GM19324 (cell line): ENCODE results near the gene WBP11.
A peak's percentile ranks its signal among the peaks of the same experiment; 100 is the strongest.
"Not testable (repeated sequence)": the region's sequence is repeated elsewhere in the genome, so short reads cannot be mapped to it uniquely, and the experiment has no call there.

Experiments used
- ATAC-seq: cut with Tn5 transposase; IDR thresholded peaks from one replicate; pipeline ENCODE4 v1.9.1; 2021; ENCODE audit warnings: mild to moderate bottlenecking, moderate library complexity; ENCODE audit not compliant: unreplicated experiment, low FRiP score

The WBP11 gene

DNA sequence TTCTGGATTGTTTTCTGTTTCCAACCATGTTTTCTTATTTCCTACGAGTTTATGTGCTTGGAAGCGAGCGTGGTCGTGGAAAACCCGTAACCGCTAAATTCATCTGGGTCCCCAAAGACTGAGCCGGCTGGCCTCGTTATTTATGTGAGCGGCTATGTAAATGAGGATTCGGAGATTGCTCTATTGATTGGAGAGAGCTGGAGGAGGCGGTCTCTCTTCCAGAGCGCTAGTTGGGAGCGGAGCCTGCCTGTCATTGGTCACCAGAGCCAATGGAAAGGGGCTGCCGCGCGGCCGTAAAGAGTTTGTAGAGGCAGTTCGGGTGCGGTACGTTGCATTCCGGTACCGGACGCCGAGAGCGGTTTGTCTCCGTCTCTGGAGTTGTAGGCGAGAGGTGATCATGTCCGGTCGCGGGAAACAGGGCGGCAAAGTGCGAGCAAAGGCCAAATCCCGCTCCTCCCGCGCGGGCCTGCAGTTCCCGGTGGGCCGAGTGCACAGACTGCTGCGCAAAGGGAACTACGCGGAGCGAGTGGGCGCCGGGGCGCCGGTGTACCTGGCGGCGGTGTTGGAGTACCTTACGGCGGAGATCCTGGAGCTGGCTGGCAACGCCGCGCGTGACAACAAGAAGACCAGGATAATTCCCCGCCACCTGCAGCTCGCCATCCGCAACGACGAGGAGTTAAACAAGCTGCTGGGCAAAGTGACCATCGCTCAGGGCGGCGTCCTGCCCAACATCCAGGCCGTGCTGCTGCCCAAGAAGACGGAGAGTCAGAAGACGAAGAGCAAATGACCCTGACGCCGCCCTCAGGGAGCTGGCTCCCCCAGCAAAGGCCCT, 29.0 kb downstream of the WBP11 start:
- peak; percentile 69 for ATAC-seq

DNA sequence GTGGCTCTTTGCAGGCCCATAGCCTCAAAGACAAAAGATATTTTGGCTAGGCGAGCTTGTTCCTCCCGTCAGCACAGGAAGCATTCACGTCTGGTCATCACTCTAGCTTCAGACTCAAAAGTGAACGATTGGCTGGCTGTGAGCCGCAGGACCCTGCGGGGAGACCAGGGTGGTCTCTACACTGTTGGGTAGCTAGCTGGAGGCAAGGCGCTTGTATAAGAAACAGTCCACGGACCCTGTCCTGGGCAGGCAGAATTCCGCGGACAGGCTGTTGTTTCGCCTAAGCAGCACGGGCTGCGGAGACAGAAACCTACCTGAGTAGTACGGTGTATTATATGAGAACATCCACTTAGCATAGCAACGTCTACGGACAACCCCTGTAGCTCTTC, 29.6 kb downstream of the WBP11 start:
- ATAC-seq, result peak; percentile 36

DNA sequence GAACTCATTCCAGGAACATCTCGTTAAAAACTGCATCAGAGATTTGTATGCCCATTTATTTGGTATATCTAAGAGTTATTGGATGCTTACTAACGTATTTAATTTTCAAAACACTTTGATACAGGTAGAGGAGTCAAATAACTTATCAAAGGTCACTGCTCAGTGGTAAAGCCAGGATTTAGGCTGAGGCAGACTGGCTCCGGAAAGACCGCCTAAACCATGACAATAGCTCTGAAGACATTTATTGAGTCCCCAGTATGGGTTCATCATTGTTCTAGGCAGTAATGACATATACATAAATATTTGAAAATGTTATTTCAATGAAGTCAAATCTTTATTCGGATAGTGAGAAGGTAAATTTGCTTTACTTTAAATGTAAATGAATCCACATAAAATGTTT, 30.3 kb downstream of the WBP11 start:
- no peak for ATAC-seq

DNA sequence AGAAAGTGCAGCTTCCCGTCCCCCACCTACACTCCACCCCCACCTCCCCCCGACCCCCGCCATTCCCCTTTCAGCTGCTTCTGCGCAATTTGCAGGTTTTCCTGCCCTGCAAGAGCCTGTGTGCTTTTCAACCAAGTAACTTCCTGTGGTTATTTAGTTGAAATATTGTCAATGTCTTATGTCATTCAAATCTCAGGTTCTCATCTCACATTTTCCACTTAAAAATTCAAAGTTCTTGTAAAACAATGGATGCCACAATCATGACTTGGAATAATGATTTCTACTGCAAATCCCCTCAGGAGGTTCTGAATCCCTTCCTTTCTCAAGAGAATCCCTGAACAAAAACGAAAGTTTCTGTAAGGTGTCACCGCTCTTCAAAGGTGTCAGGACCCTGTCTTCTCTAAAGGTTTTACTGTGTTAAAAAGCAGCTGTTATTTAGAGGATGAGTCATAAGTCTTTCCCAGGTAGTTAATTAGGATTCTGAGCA, 31.6 kb downstream of the WBP11 start:
- no peak for ATAC-seq

DNA sequence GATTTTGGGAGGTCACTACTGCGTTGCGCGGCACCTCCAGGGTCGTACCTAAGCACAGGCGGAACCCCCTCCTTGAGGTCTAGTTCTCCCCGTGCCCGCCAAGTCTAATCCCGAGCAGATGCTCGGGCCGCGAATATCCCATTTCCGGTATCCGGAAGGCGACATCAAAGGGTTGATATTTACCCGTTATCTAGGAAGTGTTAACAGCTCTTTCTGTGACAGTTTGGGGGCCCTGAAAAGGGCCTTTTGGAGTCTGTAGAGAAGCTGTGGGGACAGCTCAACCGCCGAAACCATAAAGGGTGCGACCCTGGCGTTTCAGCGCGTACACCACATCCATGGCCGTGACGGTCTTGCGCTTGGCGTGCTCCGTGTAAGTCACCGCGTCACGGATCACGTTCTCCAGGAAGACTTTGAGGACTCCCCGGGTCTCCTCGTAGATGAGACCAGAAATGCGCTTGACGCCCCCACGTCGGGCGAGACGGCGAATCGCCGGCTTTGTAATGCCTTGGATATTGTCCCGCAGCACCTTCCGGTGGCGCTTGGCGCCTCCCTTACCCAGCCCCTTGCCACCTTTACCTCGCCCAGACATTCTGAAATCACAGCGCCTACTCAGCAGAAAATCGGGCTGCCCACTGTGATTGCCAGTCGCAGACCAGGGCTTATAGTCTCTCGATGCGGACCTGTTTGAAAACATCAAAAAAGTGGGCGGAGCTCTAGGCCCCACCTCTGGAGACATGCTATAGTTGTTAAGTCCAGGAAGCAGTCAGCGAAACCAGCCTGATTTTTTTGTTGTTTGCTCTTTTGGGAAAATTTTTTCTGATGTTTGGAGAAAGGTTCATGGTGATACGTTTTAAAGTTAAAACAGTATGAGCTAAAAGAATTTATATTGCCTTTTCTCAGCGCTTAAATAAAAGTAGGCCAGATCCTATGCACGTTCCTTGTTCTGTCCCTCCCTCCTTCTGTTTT, 32.5 kb downstream of the WBP11 start:
- peak; percentile 34 for ATAC-seq

DNA sequence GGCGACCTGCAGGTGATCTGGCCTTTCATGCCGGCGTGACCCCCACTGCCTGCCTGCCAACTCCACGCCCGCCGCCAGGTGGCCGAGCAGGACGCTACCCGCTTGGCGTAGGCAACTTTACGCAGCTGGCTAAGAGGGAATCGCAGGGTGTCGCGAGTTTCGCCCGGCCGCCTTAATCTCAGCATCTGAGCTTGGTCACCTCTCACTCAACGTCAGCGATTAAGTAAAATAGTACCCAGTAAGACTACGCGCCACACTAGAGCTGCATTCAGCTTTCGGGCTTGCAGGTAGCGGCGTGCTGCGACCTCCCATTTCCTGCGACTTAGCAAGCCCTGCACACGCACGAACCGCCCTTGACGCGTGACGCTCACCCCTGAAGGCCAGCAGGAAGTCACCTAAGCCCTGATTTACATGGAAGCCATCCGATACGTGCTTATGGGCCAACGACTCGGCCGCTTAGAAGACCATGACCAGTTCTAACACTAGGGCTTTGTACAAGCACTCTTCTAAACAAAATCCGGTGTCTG, 33.2 kb downstream of the WBP11 start:
- ATAC-seq, result peak; percentile 45

DNA sequence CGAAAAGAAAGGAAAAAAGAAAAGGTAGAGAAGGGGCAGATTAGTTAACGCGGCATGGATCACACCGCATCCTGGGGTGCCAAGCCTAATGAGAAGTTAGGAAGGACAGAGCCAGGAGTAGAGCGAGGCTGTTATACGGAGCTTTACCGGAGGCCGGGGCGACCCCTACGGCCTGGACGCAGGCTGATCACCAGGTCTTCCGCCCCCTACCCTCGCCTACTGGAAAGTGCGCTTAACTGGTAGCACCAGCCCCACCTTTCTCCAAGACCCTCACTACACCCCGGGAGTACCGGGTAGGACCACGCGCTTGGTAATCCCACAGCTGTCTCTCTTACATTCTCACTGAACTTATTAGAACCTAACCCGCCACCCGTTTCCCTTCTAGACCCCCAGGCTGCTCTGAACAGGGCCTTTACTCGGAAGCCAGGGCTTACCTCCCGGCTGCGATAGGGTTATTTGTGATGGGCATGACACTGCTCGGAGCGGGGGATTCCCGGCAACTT, 33.8 kb downstream of the WBP11 start:
- ATAC-seq, result no peak

DNA sequence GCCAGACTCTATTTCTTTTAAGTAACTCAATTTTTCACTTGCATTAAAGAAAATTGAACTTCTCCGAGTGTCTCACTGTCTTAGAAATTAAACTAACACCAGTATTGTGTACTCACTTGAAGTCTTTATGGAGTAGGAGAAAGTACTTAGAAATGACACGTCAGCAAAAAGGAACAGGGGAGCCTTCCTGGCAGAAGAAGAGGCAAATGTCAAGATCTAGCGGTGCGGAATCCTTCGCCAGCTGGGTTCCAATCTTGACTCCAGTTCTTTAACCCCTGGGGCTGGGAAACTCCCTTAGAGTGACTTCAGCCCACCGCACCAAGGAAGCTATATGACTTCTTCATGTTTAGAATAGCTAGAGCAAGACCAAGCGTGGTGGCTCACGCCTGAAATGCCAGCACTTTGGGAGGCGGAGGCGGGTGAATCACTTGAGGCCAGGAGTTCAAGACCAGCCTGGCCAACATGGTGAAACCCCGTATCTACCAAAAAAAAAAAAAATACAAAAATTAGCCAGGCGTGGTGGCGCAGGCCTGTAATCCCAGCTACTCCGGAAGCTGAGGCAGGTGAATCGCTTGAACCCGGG, 34.4 kb downstream of the WBP11 start:
- ATAC-seq, result no peak

DNA sequence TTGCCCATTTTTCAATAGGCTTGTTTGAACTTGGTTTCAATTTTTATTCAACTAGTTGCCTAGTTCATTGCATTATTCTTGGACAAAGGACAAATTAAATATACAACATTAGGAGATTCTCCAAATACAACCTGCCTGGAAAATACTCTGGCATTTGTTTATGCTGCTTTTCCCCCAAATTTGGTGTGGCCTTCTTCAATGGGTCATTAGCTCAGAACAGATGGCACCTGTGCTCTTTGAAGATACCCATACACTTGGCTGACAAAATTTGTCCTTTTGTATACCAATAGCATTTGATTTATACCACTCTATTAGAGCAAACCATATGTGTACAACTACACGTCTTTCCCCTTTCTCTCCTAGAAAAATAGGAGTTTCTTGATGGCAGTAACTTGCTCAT, 35.7 kb downstream of the WBP11 start:
- ATAC-seq, result no peak

DNA sequence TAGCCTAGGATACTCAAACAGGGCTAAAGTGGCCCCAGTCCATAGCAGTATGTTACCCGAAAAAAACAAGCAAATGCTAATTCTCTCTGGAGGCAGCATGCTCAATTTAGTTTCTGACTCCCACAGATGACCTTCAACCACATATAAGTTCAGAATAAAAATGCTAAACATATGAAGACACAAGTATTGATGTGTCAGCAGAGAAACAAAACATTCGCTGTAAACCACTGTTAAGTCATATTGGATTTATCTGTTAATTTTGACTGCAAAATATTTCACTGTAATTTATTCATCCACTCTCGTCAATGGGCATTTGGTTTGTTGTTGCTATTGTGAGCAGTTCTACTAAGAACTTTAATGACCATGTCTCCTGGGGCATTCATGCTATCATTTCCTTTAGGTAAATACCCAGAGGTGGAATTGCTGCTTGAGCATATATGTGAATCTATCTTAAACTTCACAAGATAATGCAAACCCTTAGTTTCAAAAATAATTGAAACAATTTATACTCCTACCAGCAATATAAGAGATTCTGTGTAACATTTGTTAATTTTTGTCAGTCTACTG, 36.5 kb downstream of the WBP11 start:
- no peak for ATAC-seq

DNA sequence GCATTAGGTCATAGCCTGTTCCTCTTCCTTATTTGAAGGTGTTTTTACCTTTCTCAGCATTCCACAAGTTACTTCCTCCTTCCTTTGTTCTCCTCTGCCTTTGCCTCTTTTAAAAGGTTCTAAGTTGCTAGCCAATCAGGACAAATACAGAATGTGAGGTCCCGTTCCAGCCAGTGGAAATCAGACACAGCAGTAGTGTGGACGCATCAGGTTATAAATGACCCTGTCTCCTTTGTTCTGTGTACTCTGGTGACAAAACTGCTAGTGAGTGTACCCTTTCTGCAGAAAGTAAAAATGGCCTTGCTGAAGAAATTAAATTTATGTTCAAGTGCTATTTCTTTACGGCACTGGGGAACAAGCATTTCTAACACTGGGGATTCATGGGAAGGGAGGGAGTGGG, 37.3 kb downstream of the WBP11 start:
- ATAC-seq, result not testable (repeated sequence)

DNA sequence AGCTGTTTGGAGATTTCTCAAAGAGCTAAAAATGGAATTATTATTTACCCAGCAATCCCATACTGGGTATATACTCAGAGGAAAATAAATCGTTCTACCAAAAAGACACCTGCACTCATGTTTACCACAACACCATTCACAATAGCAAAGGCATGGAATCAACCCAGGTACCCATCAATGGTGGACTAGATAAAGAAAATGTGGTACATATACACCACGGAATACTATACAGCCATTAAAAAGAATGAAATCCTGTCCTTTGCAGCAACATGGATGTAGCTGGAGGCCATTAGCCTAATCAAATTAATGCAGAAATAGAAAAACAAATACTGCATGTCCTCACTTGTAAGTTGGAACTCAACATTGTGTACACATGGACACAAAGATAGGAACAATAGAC, 37.9 kb downstream of the WBP11 start:
- no peak for ATAC-seq

DNA sequence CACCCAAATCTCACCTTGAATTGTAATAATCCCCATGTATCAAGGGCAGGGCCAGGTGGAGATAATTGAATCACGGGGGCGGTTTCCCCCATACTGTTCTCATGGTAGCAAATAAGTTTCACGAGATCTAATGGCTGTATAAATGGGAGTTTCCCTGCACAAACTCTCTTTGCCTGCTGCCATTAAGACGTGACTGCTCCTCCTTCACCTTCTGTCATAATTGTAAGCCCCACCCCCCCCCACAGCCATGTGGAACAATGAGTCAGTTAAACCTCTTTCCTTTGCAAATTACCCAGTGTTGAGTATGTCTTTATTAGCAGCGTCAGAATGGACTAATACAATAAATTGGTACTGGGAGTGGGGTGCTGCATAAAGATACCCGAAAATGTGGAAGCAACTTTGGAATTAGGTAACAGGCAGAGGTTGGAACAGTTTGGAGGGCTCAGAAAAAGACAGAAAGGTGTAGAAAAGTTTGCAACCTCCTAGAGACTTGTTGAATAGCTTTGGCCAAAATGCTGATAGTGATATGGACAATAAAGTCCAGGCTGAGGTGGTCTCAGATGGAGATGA, 43.5 kb downstream of the WBP11 start:
- ATAC-seq, result not testable (repeated sequence)

DNA sequence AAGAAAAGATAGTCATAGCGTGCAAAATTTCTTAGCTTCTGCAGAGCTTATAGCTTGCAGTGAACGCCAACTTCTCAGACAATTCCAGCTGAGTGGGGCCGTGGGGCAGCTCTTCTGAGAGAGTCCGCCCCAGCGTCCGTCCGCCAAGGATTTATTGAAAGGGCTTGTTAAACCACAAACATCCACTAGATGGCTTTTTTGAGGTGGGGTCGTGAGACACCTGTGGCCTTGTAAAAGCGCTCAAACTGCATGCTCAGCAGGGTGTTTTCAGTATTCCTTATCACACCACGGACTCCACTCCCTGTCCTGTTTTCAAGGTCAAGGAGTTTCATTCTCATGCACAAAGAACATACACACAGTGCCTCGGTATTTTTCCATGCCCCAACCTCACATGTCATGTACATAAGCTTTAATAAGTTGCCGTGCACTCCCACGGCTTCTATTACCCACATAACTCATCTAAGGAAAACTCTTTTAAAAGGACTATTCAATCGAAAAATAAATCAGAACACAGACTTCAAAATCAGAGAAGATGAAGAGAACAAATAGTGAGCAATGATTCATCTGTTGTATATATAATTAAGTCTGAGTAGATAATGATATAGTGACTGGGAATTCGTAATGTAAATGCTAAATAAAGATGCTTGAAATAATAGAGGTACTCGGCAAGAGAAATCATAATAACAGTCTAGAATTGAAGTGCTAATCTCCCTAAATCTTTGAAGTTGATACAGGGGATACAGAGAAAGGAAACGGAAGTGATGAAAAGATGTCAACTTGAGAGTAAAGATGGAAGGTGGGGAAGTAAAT, 46.7 kb downstream of the WBP11 start:
- no peak for ATAC-seq

DNA sequence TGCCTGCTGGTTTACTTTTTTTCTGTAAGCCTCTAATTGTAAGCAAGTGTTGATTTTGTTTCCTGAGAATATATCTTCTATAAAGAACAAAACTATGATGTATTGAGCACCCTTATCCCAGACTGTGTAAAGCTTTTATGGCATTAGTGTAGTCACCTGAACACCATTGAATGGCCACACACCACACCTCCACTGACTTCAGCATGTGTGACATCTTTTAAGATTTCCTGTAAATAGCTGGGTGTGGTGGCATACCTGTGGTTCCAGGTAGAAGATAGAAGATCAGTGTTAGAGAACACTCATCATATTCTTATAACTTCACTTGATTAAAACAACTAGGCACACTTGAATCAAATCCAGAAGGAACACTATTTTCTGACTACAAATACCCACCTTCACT, 51.3 kb downstream of the WBP11 start:
- no peak for ATAC-seq

DNA sequence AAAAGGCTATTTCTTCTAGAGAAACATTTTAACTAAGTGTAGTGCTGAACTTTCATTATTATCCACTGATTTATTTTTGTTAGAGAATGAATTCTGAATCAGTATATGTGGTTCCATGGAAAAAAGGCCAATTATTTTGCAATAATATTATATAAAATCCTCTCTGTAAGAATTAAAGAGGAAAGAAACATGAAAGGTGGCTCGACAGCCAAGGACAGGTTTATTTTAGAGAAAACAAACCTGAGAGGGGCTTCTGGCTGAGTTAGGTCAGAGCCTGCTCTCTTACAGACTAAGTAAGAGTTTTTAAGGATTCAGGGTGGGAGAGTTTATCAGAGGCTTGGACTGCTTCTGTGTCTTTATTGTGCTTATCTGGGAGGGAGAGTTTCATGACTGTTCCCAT, 60.2 kb downstream of the WBP11 start:
- no peak for ATAC-seq

DNA sequence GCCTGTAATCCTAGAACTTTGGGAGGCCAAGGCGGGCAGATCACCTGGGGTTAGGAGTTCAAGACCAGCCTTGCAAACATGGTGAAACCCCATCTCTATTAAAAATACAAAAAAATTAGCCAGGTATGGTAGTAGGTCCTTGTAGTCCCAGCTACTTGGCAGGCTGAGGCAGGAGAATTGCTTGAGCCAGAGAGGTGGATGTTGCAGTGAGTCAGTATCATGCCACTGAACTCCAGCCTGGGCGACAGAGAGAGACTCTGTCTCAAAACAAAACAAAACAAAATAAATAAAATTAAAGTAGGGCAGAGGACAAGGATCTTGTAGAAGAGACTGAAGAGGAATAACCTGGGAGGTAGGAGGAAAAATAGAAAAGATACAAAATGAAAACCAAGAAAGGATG, 61.3 kb downstream of the WBP11 start:
- no peak for ATAC-seq

DNA sequence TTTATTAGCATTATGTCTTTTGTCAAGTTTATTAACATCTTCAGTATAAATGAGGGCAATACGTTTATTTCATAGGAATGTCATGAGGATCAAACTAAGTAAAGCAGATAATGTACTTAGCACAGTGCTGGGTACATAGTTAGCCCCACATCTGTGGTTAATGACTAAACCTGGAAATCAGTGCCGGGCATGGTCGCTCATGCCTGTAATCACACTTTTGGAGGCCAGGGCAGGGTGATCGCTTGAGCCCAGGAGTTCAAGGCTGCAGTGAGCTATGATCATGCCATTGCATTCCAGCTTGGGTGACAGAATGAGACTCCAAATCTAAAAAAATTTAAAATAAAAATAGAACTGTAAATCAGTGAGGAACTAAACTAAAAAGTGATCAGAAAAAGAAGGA, 62.1 kb downstream of the WBP11 start:
- ATAC-seq, result no peak

DNA sequence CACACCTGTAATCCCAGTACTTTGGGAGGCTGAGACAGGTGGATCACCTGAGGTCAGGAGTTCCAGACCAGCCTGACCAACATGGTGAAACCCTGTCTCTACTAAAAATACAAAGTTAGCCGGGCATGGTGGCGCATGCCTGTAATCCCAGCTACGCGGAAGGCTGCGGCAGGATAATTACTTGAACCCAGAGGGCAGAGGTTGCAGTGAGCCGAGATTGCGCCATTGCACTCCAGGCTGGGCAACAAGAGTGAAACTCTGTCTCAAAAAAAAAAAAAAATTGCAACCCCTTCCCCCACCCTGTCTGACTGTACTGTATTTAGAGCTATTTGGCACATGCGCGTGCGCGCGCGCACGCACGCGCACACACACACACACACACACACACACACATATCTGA, 66.8 kb downstream of the WBP11 start:
- ATAC-seq, result not testable (repeated sequence)
